SU-DHL-6 (cell line): ENCODE results near the gene RBM19.

ENCODE experiments used
- H2AFZ ChIP-seq: fragments of 200-600 bp; sonication (generic); 2 replicates; pipeline ENCODE4 v1.6.1; 2014; ENCODE audit warnings: low read depth, mild to moderate bottlenecking, moderate library complexity, mixed read lengths, antibody characterized with exemption, low read length; ENCODE audit not compliant: severe bottlenecking
- H3F3A ChIP-seq: fragments of 200-600 bp; shearing (Covaris generic); 2 replicates; pipeline ENCODE4 v1.6.0; 2016; ENCODE audit warnings: antibody characterized with exemption, mild to moderate bottlenecking; ENCODE audit not compliant: insufficient read depth
- H3K27ac ChIP-seq: fragments of 200-600 bp; sonication (generic); 2 replicates; pipeline ENCODE4 v1.5.1; 2016; ENCODE audit warnings: low read depth, mild to moderate bottlenecking, low read length, moderate library complexity, mixed read lengths
- H3K27me3 ChIP-seq: fragments of 200-600 bp; sonication (generic), shearing (Covaris generic); 2 replicates; pipeline ENCODE4 v1.6.0; 2014; ENCODE audit warnings: mild to moderate bottlenecking, low read length
- H3K36me3 ChIP-seq: fragments of 200-600 bp; sonication (generic); 2 replicates; pipeline ENCODE4 v1.6.1; 2014; ENCODE audit warnings: mild to moderate bottlenecking, low read length, mixed read lengths
- H3K4me2 ChIP-seq: fragments of 300-600, 200-600 bp; shearing (Covaris generic), sonication (generic); 2 replicates; pipeline ENCODE4 v1.6.0; 2014; ENCODE audit warnings: low read length, low read depth, mild to moderate bottlenecking; ENCODE audit not compliant: poor library complexity, severe bottlenecking
- H3K4me3 ChIP-seq: fragments of 200-600 bp; sonication (generic); 2 replicates; pipeline ENCODE4 v1.5.1; 2014; ENCODE audit warnings: antibody characterized with exemption, low read length, mild to moderate bottlenecking, mixed read lengths; ENCODE audit not compliant: insufficient read depth, poor library complexity, severe bottlenecking
- H3K79me2 ChIP-seq: fragments of 200-600 bp; sonication (generic); 2 replicates; pipeline ENCODE4 v1.6.1; 2014; ENCODE audit warnings: mild to moderate bottlenecking, low read length, moderate library complexity; ENCODE audit not compliant: insufficient read depth
- H3K9ac ChIP-seq: fragments of 200-600 bp; sonication (generic); 2 replicates; pipeline ENCODE4 v1.7.0; 2014; ENCODE audit warnings: mild to moderate bottlenecking, low read length
- H3K9me2 ChIP-seq: fragments of 200-600 bp; sonication (generic); replicated peaks from 2 replicates; pipeline ENCODE4 v1.6.1; 2014; ENCODE audit warnings: low read length; ENCODE audit not compliant: insufficient read depth
- H3K9me3 ChIP-seq: fragments of 200-600 bp; sonication (generic); 2 replicates; pipeline ENCODE4 v1.6.1; 2014; ENCODE audit warnings: low read length, mixed read lengths; ENCODE audit not compliant: insufficient read depth
- H4K20me1 ChIP-seq: fragments of 200-600 bp; sonication (generic); 2 replicates; pipeline ENCODE4 v1.6.1; 2014; ENCODE audit warnings: low read depth, mild to moderate bottlenecking, antibody characterized with exemption, low read length, moderate library complexity, mixed read lengths
- EZH2phosphoT487 ChIP-seq: fragments of 200-600 bp; sonication (generic), shearing (Covaris generic); conservative IDR thresholded peaks from 2 replicates; pipeline ENCODE4 v1.6.1; 2018; ENCODE audit warnings: mild to moderate bottlenecking, antibody characterized with exemption, low read length, moderate library complexity, mixed read lengths
- TF ChIP-seq, protein P1 (sequence below): fragments of 200-600 bp; sonication (generic); IDR thresholded peaks from one replicate; pipeline ENCODE4 v1.5.1; 2017; ENCODE audit warnings: antibody characterized with exemption, mild to moderate bottlenecking, low read length, moderate library complexity; ENCODE audit not compliant: insufficient read depth, poor library complexity, severe bottlenecking

Gene RBM19

DNA sequence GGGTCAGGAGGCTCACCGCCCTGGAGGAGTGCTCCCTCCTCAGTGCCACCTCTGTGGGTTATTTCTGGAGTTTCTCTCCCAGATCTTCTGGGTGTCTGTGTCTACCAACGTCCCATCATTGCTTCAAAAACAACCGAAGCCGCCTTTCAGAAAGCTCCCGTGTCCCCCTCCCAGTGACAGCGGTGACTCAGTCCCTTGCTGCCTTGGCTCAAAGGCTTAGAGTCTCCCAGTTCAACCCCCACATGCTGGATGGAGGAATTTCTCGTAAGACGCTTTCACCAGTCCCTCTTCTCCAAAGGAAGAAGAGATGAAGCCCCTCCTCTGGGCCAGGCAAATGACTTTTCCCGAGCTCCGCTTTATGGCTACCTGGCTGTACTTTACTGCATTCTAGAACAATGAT is 146.6 kb downstream of the RBM19 start:
- Histone ChIP-seq H3F3A (no peaks in the 10 kb centered on the region), H3K9me2 (no peaks in the 10 kb centered on the region), H4K20me1 (no peaks in the 10 kb centered on the region), H2AFZ (no peak overlapping the region), H3K27me3 (no peaks in the 10 kb centered on the region), H3K4me3 (no peak overlapping the region), H3K9me3 (no peaks in the 10 kb centered on the region), H3K9ac (no peak overlapping the region), H3K36me3 (no peaks in the 10 kb centered on the region), H3K27ac (no peak overlapping the region), H3K79me2 (no peaks in the 10 kb centered on the region), H3K4me2 (no peak overlapping the region)
- TF ChIP-seq EZH2phosphoT487: no peak
- TF ChIP-seq, protein P1, sequence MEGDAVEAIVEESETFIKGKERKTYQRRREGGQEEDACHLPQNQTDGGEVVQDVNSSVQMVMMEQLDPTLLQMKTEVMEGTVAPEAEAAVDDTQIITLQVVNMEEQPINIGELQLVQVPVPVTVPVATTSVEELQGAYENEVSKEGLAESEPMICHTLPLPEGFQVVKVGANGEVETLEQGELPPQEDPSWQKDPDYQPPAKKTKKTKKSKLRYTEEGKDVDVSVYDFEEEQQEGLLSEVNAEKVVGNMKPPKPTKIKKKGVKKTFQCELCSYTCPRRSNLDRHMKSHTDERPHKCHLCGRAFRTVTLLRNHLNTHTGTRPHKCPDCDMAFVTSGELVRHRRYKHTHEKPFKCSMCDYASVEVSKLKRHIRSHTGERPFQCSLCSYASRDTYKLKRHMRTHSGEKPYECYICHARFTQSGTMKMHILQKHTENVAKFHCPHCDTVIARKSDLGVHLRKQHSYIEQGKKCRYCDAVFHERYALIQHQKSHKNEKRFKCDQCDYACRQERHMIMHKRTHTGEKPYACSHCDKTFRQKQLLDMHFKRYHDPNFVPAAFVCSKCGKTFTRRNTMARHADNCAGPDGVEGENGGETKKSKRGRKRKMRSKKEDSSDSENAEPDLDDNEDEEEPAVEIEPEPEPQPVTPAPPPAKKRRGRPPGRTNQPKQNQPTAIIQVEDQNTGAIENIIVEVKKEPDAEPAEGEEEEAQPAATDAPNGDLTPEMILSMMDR: no peak

DNA sequence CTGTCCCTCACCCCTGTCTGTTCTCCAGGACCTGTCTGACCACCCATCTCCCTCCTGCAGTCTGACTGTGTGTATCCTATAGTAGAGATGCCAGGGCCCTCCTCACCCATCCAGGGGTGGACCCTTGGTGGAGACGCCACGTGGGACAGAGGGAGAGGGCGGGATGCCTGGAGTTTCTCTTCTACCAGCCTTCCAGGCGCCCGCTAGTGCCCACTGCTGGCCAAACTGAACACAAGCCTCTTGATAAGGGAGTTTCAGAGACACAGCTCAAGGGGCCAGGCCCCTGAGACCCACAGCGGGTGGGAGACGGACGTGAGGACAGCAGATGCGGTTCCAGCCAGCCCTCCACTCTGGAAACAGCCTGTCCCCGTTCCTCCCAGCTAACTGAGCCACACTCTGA is 147.3 kb downstream of the RBM19 start:
- Histone ChIP-seq H3K4me2 (no peak overlapping the region), H3K4me3 (no peak overlapping the region), H3F3A (no peaks in the 10 kb centered on the region), H3K9me3 (no peaks in the 10 kb centered on the region), H3K36me3 (no peaks in the 10 kb centered on the region), H3K27ac (no peak overlapping the region), H3K79me2 (no peaks in the 10 kb centered on the region), H3K9ac (no peak overlapping the region), H3K27me3 (no peaks in the 10 kb centered on the region), H4K20me1 (no peaks in the 10 kb centered on the region), H3K9me2 (no peaks in the 10 kb centered on the region), H2AFZ (no peak overlapping the region)
- TF ChIP-seq, protein P1: peak; percentile 31
- TF ChIP-seq EZH2phosphoT487: no peak

DNA sequence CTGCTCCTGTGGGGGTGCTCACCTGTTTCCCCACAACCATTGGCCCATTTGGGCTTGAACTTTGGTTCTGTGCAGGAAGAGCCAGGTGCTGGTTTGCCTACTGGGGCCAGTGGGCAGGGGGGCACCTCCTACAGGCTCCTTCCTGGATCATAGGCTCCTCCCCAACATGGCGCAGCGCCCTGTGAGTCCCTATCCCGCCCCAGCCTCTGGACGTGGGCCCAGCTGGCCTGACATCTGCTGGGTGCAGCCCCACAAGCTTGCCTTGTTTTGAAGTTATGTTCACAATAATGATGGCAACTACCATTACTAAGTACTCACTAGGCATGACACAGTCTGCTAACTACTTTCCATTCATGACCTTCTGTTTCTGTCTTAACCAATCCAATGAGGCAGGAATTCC is 147.8 kb downstream of the RBM19 start:
- no peaks in the 10 kb centered on the region for H3K27me3 ChIP-seq
- no peaks in the 10 kb centered on the region for H3F3A ChIP-seq
- H3K9me3 ChIP-seq: no peaks in the 10 kb centered on the region
- no peaks in the 10 kb centered on the region for H3K9me2 ChIP-seq
- H3K27ac ChIP-seq: no peak overlapping the region
- no peak for TF ChIP-seq EZH2phosphoT487
- TF ChIP-seq, protein P1: no peak
- H3K4me2 ChIP-seq: no peak overlapping the region
- no peak overlapping the region for H3K9ac ChIP-seq
- H4K20me1 ChIP-seq: no peaks in the 10 kb centered on the region
- H3K36me3 ChIP-seq: no peaks in the 10 kb centered on the region
- H3K79me2 ChIP-seq: no peaks in the 10 kb centered on the region
- no peak overlapping the region for H2AFZ ChIP-seq
- H3K4me3 ChIP-seq: no peak overlapping the region

DNA sequence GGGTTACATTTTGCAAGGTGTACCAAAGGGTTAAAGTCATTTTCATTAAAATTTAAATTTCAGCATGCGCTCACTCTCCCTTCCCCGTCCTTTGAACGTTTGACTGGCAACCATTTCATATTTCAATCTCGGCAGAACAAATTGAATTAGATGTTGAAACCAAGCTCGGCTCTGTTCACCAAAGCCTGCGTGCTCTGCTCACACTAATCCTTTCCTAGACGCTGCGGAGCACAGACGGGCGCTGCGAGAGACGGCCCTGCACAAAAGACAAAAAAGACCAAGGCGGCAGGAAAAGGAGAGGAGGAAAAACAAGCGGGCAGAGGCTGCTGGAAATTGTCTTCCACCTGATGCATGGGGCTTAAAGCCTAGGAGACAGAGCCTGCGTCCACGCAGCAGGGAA is 149.3 kb downstream of the RBM19 start:
- no peaks in the 10 kb centered on the region for H3K9me2 ChIP-seq
- no peak overlapping the region for H2AFZ ChIP-seq
- H4K20me1 ChIP-seq: no peaks in the 10 kb centered on the region
- H3K9me3 ChIP-seq: no peaks in the 10 kb centered on the region
- H3K27me3 ChIP-seq: no peaks in the 10 kb centered on the region
- H3K27ac ChIP-seq: no peak overlapping the region
- no peaks in the 10 kb centered on the region for H3F3A ChIP-seq
- no peak overlapping the region for H3K4me3 ChIP-seq
- no peaks in the 10 kb centered on the region for H3K79me2 ChIP-seq
- H3K4me2 ChIP-seq: no peak overlapping the region
- TF ChIP-seq EZH2phosphoT487: no peak
- TF ChIP-seq, protein P1: no peak
- H3K9ac ChIP-seq: no peak overlapping the region
- no peaks in the 10 kb centered on the region for H3K36me3 ChIP-seq
